G401.6 (cell line): ENCODE results near the gene PRSS2.
"Not testable (repeated sequence)": the region's sequence is repeated elsewhere in the genome, so short reads cannot be mapped to it uniquely, and the experiment has no call there.

Experiments used
- FAIRE-seq: peaks from 2 replicates; lab custom pipeline; 2012; peaks lifted over from hg19 to GRCh38; lab: Jason Lieb, UNC

Gene PRSS2

DNA sequence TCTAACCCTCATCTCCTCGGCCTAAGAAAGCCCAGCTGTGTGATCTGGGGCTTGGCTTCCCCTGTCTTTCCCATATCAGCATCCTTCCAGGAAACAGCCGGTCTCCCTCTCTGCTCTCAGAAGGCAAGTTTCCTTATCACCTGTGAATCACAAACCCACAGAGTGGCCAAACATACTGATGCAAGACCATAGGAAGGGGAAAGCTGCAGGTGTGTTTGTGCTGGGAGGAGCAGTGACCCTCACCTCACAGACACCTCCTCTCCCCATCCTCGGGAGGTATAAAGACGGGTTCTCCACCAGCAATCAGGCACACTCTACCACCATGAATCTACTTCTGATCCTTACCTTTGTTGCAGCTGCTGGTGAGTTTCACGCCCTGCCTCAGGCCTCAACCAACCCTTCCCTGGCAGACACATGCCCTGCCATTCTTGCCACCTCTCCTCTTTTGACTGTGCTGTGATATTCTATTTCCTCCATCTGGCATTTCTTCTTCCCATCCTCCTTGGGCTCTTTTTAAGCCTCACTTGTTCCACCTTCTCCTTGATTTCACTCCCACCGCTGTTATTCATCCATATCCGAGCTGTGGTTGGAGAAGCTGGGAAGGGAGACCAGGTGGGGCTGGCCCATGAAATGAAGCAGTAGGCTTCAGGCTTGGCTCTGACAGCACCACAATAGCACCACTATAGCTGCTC lies at the start of gene PRSS2:
Gene PRSS2, plus strand, starts transcription at position 310 of the 692 bp plus-strand sequence. Its CDS starts 13 bp downstream, at position 323.
- FAIRE-seq: no peak

DNA sequence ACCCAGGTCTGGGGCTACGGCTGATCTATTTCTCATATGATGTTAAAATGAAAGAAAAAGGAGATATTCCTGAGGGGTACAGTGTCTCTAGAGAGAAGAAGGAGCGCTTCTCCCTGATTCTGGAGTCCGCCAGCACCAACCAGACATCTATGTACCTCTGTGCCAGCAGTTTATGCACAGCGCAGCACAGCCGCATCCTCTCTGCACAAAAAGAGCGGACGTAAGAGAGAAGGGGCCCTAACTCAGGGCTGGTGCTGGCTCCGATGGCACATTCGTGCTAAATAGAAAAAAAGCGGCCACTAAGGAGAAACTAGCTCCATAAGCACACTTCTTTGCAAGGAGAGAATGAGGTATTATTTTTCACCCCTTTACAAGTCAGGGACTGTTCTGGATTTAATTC lies 49.8 kb upstream of the PRSS2 start:
- FAIRE-seq: no peak

DNA sequence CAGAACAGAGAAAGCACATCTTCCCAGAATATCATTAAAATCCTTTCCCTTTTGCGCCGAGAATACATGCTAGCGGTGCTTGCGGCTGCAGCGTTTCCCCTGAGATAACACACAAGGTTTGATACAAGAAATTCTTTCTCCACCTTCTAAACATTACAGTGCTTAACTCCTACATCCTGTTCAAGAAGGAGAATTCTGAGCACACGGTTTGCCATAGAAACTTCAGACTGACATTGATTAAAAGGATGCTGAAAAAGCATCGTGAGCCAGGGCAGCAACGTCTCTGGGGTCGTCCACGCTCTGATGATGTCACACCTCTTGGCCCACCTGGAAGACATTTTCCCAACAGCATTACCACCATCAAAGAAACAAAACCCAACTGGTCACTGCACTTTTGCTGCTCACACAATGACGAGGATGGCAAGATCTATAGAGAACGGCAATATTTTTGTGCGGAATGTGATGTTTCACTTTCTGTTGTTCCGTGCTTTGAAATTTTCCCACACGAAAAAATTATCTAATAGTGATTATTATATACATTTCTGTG lies 48.4 kb upstream of the PRSS2 start:
- no peak for FAIRE-seq

DNA sequence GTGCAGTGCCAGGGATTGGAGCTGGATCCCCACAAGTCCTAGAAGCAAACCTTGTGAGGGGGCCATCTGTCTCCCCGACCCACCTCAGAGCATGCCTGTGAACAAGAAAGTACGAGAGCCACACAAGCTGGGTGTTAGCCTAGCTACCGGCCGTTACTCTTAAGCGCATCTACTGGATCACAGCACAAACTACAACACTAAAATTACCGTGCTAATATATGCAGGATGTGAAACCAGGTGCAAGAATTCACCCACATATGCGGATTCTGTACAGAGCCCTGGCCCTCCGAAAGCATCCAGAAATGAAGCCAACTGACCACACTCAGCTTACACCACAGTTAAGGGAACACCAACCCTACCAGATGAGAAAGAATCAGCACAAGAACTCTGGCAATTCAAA lies 37.5 kb upstream of the PRSS2 start:
- no peak for FAIRE-seq

DNA sequence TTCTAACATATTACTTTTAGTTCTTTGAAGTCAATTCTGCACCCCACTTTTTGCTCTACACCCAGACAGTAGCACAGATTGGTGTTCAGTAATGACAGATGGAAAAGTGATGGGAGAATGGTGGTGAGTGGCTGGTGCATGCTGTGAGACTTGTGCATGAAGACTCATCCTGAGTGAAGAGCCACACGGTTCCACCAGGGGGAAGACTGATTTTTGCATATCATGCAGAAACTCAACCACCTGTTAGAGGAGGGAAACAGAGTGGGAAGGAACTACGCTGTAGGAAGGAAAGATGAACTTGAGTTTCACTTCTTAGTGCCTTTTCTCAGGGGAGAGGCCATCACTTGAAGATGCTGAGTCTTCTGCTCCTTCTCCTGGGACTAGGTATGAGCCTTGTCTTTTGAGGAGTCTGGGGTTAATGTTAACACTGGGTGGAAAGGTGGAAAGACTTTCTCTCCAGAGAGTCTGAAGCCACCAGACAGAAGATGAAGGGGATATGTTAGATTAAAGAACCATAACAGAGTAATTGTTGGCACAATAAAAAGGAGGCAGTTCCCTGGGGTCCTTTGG lies 30.8 kb upstream of the PRSS2 start:
- no peak for FAIRE-seq

DNA sequence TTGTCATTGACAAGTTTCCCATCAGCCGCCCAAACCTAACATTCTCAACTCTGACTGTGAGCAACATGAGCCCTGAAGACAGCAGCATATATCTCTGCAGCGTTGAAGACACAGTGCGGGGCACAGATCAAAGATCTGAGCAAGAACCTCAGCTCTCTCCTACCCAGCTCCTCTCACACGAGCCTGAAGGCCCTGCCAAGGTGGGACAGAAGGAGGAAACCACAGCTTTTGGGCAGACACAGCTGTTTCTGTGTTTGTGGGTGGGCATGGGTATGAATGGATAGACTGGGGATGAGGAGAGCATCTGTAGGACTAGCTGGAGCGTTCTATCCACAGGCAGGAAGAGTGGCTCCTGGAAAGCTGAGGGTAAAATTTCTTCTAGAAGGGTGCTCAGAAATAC lies 30.0 kb upstream of the PRSS2 start:
- no peak for FAIRE-seq

DNA sequence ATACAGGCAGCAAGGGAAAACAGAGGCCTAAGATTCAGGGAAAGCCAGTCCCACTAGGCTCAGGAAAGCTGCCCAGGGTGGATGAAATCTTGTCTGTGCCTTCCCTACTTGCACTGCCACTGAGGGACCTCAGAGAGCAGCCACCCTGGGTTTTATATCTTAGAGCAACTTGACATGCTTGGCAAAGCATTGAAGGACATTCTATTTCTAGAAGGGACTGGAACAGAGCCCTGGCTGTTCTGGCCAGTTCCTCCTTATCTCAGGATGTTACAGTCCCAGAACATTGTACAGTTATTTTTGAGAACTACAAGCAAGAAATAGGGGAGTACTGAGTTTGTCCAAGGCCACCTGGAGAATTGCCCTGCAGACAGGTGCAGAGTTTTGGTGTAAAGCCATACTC lies 28.8 kb upstream of the PRSS2 start:
- FAIRE-seq: not testable (repeated sequence)

DNA sequence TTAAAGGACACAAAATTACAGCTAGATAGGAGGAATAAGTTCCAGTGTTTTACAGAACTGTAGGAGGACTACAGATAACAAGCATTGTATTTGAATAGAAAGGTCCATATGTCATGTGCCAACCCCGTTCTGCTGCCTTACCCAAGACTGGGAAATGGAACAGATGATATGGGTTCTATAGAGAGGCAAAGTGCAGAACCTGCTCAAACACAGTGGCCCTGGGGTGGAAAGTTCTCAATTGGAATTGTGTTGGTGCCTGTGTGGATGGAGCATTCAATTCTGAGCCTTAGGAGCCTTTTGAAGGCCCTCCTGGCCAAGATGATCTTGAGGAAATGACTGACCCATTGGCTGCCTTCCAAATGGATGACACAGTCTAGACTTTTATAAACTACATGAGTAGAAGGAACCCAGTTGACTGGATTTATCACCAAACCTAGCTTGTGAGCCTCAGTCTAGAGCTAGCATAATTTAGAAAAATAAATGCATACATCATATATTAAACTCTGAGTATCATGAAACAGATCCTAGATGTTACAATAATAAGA lies 25.6 kb upstream of the PRSS2 start:
- no peak for FAIRE-seq

DNA sequence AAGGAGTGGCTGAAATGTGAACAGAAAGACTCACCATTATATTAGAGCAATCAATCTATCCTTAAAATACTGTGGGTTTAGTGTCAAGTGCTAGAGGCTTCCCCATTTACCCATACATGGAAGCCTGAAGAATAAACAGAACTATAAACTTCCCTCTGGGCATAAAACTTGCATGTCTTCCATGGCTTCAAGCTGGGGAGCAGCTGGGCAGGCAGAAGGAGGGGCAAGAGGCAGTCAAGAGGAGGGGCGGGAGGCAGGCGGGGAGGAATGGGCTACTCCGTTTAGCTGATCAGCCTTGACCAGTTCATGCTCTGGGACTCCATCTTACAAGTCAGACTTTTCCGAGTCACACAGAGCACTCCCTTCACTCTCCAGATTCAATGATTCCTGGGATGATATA lies 25.0 kb upstream of the PRSS2 start:
- no peak for FAIRE-seq

DNA sequence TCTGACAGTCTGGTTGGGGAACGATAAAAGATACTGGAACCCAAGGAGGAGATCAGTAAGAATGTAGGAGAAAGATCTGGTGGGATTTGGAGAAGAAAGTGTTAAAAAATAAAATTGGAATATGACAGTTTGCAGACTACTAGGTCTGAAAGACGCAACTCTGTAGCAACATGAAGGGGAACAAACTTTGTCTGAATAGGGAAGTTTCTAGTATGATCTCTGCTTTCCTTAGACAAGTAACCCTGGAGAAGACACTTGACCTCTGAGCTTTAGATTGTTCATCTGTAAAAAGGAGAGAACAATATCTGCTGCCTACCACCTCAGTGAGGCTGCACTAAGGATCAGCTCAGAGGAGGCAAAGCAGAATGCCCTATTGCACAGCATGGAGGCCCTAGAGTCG lies 24.5 kb upstream of the PRSS2 start:
- FAIRE-seq: no peak

DNA sequence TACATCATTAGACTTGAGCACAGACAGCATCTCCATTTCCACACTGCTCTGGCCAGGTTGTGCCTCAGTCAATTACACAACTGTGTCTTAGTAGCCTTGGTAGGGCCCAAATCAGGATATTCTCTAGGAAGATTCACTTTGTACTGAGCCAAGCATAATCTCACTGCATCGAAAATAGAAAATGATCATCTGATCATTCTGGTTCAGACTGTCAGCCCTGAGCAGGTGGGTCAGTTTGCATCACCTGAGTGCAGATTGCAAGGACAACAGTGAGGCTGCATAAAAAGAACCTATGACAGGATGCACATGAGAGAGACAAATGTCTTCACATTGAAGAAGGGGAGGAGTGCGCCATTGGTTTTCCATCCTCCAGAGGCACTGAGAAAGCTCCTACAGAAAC lies 22.4 kb upstream of the PRSS2 start:
- FAIRE-seq: not testable (repeated sequence)

DNA sequence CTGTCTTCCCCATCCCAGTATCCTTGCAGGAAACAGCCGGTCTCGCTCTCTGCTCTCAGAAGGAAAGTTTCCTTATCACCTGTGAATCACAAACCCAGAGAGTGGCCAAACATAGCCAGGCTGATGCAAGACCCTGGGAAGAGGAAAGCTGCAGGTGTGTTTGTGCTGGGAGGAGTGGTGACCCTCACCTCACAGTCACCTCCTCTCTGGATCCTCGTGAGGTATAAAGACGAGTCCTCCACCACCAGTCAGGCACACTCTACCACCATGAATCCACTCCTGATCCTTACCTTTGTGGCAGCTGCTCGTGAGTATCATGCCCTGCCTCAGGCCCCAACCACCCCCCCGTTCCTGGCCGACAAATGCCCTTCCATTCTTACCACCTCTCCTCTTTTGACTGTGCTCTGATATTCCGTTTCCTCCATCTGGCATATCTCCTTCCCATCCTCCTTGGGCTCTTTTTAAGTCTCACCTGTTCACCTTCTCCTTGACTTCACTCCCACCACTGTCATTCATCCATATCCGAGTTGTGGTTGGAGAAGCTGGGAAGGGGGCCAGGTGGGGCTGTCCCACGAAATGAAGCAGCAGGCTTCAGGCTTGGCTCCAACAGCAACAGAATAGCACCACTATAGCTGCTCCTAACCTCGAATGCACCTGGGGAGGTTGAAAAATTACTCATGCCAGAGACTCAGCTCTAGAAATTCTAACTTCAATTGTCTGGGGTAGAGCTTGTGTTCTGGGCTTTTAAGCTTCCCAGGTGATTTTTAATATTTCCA lies 21.4 kb upstream of the PRSS2 start, which contains the start of gene PRSS1:
Gene PRSS1, plus strand, starts transcription at position 255 of the 776 bp plus-strand sequence. Its CDS starts 13 bp downstream, at position 268.
- FAIRE-seq: no peak

DNA sequence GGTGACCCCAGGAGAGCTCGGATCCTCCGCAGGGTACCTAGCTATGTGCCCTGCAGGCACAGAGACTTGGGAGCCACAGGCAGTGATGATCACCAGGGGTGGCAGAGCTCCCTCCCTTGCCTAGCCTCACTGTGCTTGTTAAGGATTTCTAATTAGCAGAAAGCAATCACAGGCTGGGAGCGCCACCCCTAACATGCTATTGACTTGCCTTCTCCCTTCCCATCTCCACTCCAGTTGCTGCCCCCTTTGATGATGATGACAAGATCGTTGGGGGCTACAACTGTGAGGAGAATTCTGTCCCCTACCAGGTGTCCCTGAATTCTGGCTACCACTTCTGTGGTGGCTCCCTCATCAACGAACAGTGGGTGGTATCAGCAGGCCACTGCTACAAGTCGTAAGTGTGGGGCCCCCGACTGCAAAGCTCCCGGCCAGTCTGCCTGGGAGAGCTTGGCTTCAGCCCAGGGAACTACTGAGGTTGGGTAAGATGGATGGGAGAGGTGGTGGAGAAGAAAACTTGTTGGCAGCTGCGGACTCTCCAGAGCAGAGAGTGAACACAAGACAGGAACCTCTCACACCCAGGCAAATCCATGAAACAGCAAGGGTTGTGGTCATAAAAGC lies 20.3 kb upstream of the PRSS2 start:
- FAIRE-seq: no peak

DNA sequence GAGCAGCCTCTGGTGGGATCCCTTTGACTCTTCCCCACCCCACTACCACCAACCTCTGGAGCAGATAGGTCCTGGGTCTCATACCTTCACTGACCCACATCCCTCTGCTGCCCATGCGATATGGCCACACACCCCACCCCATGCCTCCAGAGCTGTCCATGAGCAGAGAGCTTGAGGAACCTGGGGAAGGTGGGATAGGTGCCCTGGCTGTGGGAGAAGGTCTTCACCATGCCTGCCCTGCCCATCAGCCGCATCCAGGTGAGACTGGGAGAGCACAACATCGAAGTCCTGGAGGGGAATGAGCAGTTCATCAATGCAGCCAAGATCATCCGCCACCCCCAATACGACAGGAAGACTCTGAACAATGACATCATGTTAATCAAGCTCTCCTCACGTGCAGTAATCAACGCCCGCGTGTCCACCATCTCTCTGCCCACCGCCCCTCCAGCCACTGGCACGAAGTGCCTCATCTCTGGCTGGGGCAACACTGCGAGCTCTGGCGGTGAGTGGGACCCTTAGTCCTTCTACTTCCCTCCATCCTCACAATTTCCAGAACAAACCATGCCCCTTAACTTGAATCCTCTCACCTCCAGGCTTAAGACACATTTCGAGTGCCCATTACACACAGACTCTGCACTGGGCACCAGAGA lies 19.1 kb upstream of the PRSS2 start:
- not testable (repeated sequence) for FAIRE-seq

DNA sequence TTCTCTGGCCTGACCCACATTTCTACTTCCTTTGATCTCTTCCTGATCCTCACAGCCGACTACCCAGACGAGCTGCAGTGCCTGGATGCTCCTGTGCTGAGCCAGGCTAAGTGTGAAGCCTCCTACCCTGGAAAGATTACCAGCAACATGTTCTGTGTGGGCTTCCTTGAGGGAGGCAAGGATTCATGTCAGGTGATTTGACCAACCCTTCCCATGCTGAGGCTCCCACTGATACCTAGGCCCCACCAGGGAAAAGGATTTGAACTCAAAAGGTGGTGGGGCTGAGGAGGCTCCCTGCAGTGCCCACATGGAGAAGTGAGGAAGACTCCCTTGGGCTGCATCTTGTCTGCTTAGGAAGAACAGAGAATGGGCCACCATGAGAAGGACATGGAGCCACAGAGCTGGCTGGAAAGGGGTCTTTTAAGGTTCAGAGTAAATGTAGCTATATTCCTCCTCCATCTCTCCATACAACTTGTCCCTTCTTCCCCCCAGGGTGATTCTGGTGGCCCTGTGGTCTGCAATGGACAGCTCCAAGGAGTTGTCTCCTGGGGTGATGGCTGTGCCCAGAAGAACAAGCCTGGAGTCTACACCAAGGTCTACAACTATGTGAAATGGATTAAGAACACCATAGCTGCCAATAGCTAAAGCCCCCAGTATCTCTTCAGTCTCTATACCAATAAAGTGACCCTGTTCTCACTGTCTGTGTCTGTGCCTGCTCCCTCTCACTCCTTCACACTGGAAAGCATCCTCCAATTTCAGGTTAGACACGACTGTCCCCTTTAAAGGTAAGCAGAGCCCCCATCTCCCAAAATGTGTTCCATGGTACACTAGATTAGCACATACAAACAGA lies 18.2 kb upstream of the PRSS2 start:
- no peak for FAIRE-seq

DNA sequence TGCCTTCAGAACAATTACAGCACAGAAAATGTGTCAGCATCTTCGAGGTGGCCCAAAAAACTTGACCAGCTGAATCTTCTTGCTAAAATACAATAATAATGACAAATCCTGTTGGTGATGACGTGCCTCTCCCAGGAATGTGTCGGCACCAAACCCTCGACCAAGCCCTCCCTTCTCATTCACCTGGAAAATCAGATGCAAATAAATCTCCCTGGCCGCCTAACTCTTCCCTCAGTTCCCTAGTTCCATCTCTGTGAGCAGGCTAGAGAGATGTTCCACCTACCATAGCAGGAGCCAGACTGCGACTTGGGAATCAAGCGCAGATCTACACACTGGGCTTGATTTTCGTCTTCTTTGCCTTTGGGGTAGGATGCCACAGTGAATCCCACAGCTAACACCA lies 17.4 kb upstream of the PRSS2 start:
- no peak for FAIRE-seq

DNA sequence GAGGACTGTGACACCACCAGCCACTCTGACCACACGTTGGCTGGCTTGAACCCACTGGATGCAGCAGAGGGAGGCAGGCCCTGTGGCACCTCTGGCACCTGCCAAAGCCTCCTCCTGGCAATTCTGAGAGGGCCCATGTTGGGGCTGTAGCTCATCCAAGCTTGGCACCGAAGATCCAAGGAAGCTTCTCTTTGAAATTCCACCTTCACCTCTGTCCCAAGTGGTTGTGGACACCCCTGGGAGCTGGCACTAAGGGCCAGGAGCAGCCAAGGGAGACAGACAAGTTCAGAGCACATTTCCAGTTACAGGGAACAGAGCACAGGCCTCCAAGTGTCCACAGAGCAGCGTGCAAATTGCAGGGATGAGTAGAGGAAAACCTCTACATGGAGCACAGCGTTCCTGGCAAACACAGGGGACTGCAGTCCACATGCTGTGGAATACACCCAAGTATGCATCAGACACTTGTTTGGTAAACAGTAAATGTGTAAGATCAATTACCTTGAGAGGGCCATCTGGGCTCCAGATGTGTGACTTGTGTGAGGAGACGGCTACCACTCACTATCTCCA lies 16.8 kb upstream of the PRSS2 start:
- FAIRE-seq: not testable (repeated sequence)

DNA sequence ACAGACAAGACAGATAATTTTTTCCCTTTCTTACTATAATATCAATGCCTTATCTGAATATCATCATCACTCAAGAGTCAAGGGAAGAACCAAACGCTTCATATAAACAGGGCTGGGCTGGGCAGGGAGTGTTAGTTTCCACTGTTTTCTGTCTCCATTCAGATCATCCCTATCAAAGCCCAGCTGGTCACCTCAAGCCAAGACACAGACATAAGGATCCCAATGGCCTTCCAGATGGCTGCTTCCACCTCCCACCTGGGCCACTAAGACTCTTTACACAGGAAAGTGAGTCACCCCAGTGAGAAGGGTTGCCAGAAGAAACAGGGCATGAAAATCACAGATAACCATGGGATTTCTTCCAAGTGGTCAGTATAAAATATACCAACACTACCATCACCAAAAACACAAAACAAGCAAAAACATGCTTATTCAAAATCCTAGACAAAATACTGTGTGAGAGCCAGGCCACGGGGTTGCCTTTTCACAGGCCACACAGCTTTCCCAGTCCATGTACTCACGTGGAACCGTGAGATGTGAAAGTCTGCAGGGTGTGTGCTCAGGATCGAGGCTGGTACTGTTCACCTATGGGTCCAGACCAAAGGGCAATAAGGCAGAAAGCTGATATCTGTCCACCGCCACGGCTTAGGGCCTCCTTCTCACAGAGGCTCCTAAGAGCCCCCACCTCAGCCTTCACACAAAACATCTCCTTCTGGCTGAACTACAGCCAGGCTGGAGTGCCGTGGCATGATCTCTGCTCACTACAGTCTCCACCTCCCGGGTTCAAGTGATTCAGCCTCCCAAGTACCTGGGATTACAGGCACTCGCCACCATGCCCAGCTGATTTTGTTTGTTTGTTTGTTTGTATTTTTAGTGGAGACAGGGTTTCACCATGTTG lies 15.8 kb upstream of the PRSS2 start:
- FAIRE-seq: no peak

DNA sequence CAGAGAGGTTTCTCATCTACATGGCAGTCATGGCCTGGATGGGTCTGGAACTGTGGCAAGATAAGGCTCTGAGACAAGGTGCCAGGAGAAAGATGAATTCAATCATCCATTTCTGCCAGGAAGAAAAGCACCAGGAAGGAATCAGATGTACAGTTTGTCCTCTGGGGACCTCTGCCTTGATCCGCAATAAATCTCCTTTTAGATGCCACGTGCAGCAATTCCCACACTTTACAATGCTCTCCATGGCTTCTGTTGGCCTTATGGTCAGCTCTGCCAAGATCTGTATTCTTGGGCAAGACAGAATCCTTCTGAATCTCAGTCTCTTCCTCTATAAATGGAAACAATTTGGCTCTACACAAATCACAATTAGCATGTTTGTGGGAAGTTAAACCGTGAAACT lies 12.5 kb upstream of the PRSS2 start:
- FAIRE-seq: not testable (repeated sequence)
